HEK293 (cell line): ENCODE data around the gene TRAF6.

ENCODE experiments used
- CTCF ChIP-seq: fragments of 450-650 bp; formaldehyde crosslinking; IDR thresholded peaks from 2 replicates; pipeline ENCODE4 v1.5.1; 2016; ENCODE audit warnings: missing biosample characterization, missing genetic modification characterization
- ZNF350 ChIP-seq: fragments of 450-650 bp; formaldehyde crosslinking; IDR thresholded peaks from 2 replicates; pipeline ENCODE4 v1.5.0; 2017; ENCODE audit warnings: missing biosample characterization, mild to moderate bottlenecking, missing genetic modification characterization

- no peak for TF ChIP-seq CTCF
- TF ChIP-seq ZNF350 = no peak
These were observed 23.0 kb upstream of the TRAF6 start for GRCh38 chr11:36532941-36533601.
